Keratinocyte (primary cell): ENCODE measurements around the gene SEC22B.
"Not testable (repeated sequence)": the region's sequence is repeated elsewhere in the genome, so short reads cannot be mapped to it uniquely, and the experiment has no call there.

Source experiments
- EZH2 ChIP-seq: IDR thresholded peaks from one replicate; pipeline ENCODE4 v1.6.1; 2012; ENCODE audit warnings: inconsistent platforms, mild to moderate bottlenecking, low read length, moderate library complexity
- TF ChIP-seq, protein P1 (sequence below), 3 experiments: IDR thresholded peaks in 1 of 3; conservative IDR thresholded peaks in 1 of 3; optimal IDR thresholded peaks in 1 of 3; 2 replicates in 2 of 3; 3 replicates in 1 of 3; pipeline versions ENCODE3 to v1.5.1; 2011; ENCODE audit warnings: low read length in 3 of 3, mild to moderate bottlenecking in 3 of 3, moderate library complexity in 2 of 3, control low read depth in 1 of 3, inconsistent platforms in 1 of 3; ENCODE audit not compliant: insufficient read depth in 2 of 3; ENCODE audit errors: extremely low read depth in 1 of 3

DNA sequence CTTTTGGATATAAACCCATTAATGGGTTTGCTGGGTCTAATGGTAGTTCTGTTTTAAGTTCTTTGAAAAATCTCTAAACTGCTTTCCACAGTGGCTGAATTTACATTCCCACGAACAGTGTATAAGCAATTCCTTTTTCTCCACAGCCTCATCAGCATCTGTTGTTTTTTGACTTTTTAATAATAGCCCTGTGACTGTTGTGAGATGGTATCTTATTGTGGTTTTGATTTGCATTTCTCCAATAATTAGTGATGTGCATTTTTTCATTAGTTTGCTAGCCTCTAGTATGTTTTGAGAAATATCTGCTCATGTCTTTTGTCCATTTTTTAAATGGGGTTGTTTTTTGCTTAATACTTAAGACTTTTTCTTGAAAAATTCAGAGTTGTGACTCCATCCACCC lies 11.6 kb downstream of the SEC22B start:
- TF ChIP-seq, protein P1, sequence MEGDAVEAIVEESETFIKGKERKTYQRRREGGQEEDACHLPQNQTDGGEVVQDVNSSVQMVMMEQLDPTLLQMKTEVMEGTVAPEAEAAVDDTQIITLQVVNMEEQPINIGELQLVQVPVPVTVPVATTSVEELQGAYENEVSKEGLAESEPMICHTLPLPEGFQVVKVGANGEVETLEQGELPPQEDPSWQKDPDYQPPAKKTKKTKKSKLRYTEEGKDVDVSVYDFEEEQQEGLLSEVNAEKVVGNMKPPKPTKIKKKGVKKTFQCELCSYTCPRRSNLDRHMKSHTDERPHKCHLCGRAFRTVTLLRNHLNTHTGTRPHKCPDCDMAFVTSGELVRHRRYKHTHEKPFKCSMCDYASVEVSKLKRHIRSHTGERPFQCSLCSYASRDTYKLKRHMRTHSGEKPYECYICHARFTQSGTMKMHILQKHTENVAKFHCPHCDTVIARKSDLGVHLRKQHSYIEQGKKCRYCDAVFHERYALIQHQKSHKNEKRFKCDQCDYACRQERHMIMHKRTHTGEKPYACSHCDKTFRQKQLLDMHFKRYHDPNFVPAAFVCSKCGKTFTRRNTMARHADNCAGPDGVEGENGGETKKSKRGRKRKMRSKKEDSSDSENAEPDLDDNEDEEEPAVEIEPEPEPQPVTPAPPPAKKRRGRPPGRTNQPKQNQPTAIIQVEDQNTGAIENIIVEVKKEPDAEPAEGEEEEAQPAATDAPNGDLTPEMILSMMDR (optimal IDR thresholded peaks at IDR 0.05 in 1 of 3, IDR thresholded peaks at IDR 0.05 in 1 of 3, conservative IDR thresholded peaks at IDR 0.05 in 1 of 3; ENCODE audit: extremely low read depth in 1 of 3, insufficient read depth in 2 of 3, low read length in 3 of 3), result not testable (repeated sequence)
- not testable (repeated sequence) for TF ChIP-seq EZH2
